BE2C (cell line): ENCODE results near the gene HUS1.

ENCODE experiments used
- DNase-seq: peaks from one replicate; pipeline ENCODE4 v3.0.0-alpha.2; 2020
- H3K27me3 ChIP-seq: fragments of 250-450 bp; sonication (Bioruptor Pico); 2 replicates; pipeline ENCODE4 v1.5.1; 2020; ENCODE audit warnings: mild to moderate bottlenecking
- H3K36me3 ChIP-seq: fragments of 250-450 bp; sonication (Bioruptor Pico); 2 replicates; pipeline ENCODE4 v1.5.1; 2020; ENCODE audit warnings: mild to moderate bottlenecking
- H3K4me1 ChIP-seq: fragments of 250-450 bp; sonication (Bioruptor Pico); 2 replicates; pipeline ENCODE4 v1.5.1; 2020
- H3K4me3 ChIP-seq: 2 replicates; pipeline ENCODE4 v1.5.1; 2011; ENCODE audit warnings: low read depth, low read length
- H3K9me3 ChIP-seq: fragments of 250-450 bp; sonication (Bioruptor Pico); 2 replicates; pipeline ENCODE4 v1.5.1; 2020
- TF ChIP-seq, protein P1 (sequence below): IDR thresholded peaks from 2 replicates; pipeline ENCODE4 v1.5.1; 2012; ENCODE audit warnings: mild to moderate bottlenecking, low read depth, low read length

Gene HUS1

DNA sequence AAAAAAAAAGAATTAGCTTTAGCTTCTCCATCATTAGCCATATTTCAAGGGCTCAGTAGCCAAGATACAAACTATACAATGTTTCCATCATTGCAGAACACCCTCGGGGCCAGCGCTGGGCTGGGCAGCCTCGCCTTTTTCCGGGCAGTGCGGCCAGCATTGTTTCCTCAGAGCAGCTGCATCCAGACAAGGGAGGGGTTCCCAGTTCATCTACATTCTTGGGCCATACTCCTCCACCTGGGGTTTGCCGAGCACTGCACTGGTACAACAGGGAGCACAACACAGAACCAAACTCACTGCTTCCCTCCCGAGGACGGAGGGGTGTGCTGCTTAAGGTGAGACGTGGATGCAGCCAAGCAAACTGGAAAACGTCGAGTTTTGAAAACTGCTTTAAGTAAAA, 28.7 kb downstream of the HUS1 start:
- Histone ChIP-seq H3K9me3 (no peaks in the 10 kb centered on the region), H3K4me1 (no peaks in the 10 kb centered on the region), H3K36me3 (peaks cover 5% of the 10 kb centered on the region; the same call in 1 of the 2 replicates), H3K27me3 (no peaks in the 10 kb centered on the region), H3K4me3 (no peak overlapping the region)
- TF ChIP-seq, protein P1, sequence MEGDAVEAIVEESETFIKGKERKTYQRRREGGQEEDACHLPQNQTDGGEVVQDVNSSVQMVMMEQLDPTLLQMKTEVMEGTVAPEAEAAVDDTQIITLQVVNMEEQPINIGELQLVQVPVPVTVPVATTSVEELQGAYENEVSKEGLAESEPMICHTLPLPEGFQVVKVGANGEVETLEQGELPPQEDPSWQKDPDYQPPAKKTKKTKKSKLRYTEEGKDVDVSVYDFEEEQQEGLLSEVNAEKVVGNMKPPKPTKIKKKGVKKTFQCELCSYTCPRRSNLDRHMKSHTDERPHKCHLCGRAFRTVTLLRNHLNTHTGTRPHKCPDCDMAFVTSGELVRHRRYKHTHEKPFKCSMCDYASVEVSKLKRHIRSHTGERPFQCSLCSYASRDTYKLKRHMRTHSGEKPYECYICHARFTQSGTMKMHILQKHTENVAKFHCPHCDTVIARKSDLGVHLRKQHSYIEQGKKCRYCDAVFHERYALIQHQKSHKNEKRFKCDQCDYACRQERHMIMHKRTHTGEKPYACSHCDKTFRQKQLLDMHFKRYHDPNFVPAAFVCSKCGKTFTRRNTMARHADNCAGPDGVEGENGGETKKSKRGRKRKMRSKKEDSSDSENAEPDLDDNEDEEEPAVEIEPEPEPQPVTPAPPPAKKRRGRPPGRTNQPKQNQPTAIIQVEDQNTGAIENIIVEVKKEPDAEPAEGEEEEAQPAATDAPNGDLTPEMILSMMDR, result no peak
- DNase-seq, result no peak

DNA sequence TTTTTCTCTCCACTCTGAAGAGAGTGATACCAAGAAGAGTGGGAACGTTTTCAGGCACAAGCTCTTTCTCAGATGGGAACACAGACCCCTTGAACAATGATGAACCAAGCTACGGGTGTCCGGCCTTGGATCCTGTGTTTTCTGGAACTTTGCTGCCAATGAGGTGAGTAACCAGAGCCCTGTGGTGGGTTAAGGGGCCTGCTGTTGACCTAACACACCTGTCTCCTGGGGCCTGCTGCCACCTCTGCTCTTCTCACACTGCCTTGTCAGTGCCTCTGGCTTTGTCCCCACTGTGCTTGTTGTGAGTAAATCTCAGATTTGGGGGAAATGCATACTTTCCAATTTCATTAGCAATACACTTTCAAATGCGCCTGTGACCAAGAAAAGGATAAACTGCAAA, 29.7 kb downstream of the HUS1 start:
- Histone ChIP-seq H3K9me3 (no peaks in the 10 kb centered on the region), H3K4me1 (peaks cover 10% of the 10 kb centered on the region), H3K27me3 (no peaks in the 10 kb centered on the region), H3K36me3 (peaks cover 2% of the 10 kb centered on the region; the same call in 1 of the 2 replicates), H3K4me3 (no peak overlapping the region)
- DNase-seq, result no peak
- TF ChIP-seq, protein P1, result no peak

DNA sequence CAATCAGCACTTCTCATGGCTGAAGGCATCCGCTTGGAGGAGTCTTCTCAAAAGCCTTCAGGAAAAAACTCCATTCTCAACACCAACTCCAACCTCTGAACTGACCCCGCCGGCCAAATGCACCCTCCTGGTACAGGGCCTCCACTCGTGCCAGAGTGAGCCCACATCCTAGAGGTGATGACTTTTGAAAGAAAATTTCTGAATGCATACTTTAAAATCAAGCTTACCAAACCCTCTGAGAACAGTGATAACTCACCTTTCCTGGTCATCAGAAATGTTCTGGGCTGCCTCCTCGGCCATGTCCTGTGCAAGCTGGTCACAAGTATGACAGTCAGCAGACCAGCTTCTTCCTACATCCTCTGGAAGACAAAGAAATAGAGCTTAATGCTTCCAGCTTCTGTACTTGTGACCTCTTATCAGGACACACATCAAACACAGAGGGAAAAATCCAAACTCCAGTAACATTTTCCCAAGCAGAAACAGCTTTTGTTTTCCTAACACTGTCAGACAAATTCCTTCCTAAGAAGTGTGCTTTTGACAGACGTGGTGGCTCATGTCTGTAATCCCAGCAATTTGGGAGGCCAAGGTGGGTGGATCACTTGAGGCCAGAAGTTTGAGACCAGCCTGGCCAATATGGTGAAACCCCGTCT, 31.1 kb downstream of the HUS1 start, which contains the start of gene PKD1L1:
Gene PKD1L1, minus strand, starts transcription at position 326 of the 650 bp plus-strand sequence. Its CDS starts 26 bp downstream, at position 300.
- Histone ChIP-seq H3K9me3 (no peaks in the 10 kb centered on the region), H3K4me1 (peaks cover 21% of the 10 kb centered on the region), H3K36me3 (no peaks in the 10 kb centered on the region), H3K27me3 (no peaks in the 10 kb centered on the region), H3K4me3 (no peak within 1 kb of the TSS)
- DNase-seq, result no peak
- TF ChIP-seq, protein P1, result no peak

DNA sequence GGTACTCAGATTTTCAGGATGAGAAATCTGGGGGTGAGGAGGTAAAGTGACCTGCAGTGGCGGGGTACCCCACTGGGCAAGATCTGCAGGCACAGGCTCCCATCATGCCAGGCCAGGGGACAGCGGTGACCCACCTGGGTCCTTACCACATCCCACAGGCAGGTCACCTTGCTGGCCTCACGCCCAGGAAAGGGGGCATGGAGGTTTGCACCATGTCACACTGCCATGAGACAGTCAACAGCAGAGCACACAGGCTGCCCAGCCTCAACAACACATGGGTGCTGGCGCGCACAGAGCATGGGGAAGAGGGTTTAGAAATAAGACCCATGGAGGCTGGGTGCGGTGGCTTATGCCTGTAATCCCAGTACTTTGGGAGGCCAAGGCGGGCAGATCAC, 32.1 kb downstream of the HUS1 start:
- DNase-seq, result no peak
- H3K9me3 ChIP-seq, result no peaks in the 10 kb centered on the region
- H3K27me3 ChIP-seq, result no peaks in the 10 kb centered on the region
- TF ChIP-seq, protein P1, result no peak
- no peak overlapping the region for H3K4me3 ChIP-seq
- peaks cover 25% of the 10 kb centered on the region for H3K4me1 ChIP-seq
- H3K36me3 ChIP-seq, result no peaks in the 10 kb centered on the region

DNA sequence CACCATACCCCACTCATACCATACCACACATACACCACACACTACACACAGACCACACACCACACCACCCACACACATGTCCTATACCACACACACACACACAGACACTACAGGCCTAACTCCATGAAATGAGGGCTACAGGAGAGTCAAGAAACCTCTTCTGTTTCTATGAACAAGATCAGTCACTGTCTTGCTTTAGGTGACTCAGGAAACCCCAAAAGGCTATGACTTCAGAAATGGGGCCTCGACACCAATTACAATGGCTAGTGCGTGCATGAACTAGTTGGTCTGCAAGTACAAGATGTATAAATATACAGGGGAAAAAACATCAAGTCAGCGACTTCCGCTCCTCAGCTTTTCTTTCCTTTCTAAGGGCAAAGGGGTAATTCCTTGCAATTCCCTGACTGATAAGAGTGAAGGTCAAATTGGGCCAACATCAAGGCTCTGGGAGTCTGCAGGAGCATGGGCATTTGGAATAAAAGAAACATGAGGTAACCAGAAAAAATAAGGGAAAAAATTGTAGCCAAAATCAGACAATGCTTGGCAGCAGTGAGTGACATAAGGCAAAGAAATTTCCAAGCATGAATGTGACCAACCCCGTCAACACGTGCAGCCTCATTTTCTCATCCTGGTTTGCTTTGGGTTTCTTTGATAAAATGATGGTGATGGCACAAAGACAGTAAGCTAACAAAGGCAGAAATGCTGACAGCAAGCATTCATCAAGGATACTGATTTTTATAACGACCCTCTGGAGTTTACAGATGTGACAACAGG, 32.6 kb downstream of the HUS1 start:
- TF ChIP-seq, protein P1, result no peak
- no peak for DNase-seq
- no peaks in the 10 kb centered on the region for H3K9me3 ChIP-seq

More for the DNA sequence above, 32.6 kb downstream of the HUS1 start:
- no peaks in the 10 kb centered on the region for H3K27me3 ChIP-seq
- H3K36me3 ChIP-seq, result no peaks in the 10 kb centered on the region
- H3K4me3 ChIP-seq, result no peak overlapping the region
- peaks cover 25% of the 10 kb centered on the region for H3K4me1 ChIP-seq
